ENCODE results near the gene PDXDC1.
"Not testable (repeated sequence)": the region's sequence is repeated elsewhere in the genome, so short reads cannot be mapped to it uniquely, and the experiment has no call there.

GRCh38 chr16:14974656-14975417 lies at the start of gene PDXDC1:
- not testable (repeated sequence) for TF ChIP-seq CTCF (IDR thresholded peaks at IDR 0.05; ENCODE audit: insufficient read depth, low read length); REST (IDR thresholded peaks at IDR 0.05; ENCODE audit: insufficient replicate concordance, low read depth)
- peak; percentile 93 for TF ChIP-seq POLR2AphosphoS5 (IDR thresholded peaks at IDR 0.05; ENCODE audit: low read depth)

Measured in HL-60 (cell line).